GM21529 (cell line): Measurements from ENCODE around the gene RET.
"Not testable (repeated sequence)": the region's sequence is repeated elsewhere in the genome, so short reads cannot be mapped to it uniquely, and the experiment has no call there.

ENCODE experiments used
- ATAC-seq: cut with Tn5 transposase; IDR thresholded peaks from one replicate; pipeline ENCODE4 v1.9.1; 2021; ENCODE audit not compliant: unreplicated experiment

Gene RET

DNA sequence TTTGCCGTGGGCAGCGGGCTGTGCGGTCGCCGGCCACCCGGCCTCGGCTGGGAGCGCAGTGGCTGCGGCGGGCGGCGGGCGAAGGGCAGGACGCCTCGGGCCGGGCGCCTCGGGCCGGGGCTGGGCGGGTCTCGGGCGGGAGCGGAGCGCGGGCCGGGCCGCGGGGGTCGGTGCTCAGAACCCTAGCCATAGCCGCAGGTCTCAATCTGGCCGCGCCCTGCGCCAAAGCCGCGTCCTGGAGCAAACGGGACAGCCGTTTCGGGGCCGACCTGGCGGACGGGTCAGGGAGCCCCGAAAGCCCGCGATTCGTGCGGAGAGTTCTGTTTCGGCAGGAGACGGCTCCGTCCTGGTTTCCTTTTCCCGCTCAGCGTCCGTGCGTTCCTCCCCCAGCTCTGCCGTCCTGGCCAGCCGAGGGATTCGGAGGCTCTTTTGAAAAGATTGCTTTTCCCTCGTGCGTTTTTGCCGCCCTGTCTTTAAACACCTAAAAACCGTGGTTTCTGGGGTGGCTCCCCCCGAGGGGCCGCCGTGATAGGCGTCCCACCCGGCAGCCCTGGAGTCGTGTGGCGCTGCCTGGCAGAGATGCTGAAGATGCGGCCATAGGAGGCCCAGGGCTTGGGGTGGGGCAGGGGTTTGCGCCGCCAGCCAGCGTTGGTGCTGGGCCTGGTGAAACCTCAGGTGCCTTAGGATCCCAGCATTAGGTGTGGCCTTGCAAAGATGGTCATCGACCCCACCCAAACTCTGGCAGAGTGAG, 727 bp downstream of the RET start:
- ATAC-seq, result no peak

GRCh38 chr10:43078175-43078985, 1.5 kb downstream of the RET start:
- no peak for ATAC-seq

GRCh38 chr10:43078986-43079273, 2.1 kb downstream of the RET start:
- ATAC-seq, result no peak

DNA sequence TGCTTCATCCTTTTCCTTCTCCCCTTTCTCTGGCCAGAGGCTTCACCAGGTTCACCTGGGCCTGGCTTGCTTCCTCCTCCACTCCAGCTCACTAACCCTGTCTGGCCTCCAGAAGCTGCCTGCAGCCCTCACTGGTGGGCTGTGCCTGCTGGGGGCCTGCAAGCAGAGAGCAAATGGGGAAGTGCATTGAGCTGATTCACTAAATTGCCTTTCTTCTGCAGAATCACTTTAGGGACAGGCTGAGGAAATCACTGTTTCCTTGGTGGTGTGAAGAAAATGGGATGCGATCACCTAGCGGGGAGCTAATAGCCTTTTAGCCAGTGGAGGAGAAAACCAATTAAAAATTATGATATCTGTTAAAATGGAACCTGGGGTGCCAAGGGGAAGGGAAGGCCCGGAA, 3.0 kb downstream of the RET start:
- ATAC-seq, result no peak

DNA sequence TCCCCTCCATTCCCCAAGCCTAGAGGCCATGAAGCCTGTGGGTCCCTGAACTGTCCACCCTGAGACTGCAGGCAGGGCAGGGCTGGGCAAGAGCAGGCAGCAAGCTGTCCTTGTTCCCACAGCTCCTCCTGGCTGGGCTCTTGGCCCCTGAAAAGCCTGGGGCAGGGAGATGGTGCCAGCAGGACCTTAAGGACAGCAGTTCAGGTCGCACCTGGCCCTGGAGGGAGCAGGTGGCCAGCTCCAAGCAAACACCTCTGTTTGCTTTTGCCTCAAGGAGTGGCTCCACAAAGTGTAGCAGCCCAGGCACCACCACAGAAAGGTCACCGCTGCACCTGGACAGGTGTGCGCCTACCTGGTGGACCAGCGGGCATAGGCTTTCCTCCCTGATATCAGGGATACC, 5.2 kb downstream of the RET start:
- ATAC-seq, result no peak

DNA sequence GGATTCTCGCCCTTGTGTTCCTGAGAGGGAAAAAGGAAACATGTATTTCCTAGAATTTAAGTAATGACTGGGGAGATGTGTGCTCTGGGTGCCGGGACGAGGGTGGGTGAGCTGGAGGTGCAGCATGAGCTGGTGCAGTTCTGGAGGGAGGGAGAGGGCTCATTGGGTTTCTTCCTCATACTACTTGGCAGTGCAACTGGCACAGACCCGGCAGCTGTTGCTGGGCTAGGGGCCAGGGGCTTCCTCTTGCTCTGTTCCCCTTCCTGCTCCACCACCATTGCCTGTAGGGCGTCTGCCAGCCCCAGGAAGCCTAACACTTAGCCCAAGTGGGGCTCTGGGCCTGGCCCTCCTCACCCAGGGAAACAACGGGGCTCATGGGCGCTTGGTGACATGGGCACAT, 5.9 kb downstream of the RET start:
- ATAC-seq, result no peak

- ATAC-seq, result no peak
Observed at GRCh38 chr10:43083764-43084163, 6.9 kb downstream of the RET start.

DNA sequence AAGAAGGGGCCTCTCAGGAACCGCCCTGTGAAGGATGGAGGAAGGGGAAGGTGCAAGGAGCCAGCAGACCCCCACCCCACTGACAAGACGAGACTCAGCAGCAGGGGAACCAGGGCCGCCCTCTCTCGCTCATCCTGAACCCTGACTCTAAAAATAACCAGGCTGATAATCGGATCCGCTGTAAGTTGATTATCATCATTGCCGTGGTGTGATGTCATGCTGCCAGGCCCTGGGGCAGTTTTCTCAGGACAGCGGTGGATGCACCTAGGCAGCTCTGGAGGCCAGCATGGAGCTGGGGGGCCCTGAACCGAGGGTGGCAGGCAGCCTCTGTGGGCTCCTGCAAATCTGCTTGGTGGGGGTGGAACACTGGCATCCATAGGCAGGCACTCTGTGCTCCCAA, 7.9 kb downstream of the RET start:
- ATAC-seq, result no peak

DNA sequence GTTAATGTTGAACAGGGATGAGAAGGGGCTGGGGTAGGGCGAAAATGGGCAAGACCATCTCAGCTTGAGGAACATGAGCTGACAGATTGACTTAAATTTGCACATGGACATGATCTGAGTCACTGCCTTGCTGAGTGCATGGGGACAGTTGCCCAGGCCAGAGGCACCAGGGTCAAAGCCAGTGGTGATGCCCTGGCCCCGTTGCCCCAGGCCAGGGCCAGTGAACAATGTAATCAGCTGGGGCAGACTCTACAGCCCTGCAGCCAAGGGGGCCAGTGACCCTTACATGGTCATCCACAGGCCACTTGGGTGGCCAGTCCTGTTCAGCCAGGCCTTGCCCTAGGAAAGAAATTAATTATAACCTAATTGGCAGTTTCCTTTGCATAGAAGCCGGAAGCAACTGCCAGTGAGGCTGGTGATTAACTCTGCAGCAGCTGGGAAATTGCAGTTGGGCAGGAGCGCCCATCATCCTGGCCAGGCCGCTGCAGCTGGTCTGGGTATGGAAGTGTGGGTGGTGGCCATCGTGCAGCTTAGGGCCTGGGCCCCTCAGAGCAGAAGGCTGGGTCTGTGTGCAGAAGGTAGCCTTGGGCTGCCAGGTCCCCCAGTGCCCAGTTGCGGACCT, 9.6 kb downstream of the RET start:
- no peak for ATAC-seq

GRCh38 chr10:43089519-43089918, 12.7 kb downstream of the RET start:
- no peak for ATAC-seq

GRCh38 chr10:43090188-43090587, 13.3 kb downstream of the RET start:
- ATAC-seq, result no peak

DNA sequence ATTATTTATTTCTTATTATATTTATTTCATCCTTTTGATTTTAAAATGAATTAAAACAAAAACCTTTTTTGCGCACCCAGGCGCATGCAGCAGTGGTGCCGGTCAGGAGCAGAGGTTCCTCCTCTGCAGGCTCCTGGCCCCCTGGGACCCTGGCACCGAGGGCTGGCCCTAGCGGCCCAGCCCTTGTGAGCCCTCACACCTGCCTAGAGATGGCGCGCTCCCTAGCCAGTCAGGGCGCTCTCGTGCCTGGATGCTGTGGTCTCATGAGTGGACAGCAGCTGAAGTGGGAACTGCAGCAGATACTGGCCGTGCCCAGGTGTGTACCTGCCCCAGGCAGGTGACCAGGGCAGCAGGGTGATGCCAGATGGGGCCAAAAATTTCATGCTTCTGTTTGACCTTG, 13.8 kb downstream of the RET start:
- no peak for ATAC-seq

- no peak for ATAC-seq
Observed at GRCh38 chr10:43091846-43092245, 15.0 kb downstream of the RET start.

DNA sequence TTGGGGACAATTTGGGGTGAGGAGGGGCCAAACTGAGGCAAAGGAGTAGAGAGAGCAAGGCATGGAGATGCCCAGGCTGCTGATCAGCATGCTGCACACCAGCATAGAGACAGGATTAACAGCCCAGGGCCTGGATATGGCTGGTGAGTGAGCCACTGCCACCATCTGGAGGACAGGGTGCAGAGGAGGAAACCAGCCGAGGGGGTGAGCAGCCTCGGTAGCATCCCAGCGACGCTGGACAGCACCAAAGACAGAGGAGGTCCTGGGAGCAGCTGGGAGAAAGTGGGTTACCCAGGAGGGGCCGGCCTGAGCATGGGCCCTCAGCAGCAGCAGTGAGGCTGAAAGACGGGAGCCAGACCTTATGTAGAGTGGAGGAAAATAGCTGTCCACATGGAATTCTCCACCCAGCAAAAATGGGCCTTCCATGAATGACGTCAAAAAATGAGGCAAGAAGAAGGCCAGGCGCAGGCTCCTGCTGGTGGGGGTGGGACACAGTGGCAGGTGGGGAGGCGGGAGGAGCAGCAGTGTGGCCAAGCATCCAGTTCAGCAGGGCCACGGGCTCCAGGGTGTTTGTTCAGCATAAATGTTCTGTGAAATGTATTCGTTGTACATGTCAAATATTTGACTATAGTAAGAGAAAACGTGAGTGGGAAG, 16.7 kb downstream of the RET start:
- ATAC-seq, result no peak

DNA sequence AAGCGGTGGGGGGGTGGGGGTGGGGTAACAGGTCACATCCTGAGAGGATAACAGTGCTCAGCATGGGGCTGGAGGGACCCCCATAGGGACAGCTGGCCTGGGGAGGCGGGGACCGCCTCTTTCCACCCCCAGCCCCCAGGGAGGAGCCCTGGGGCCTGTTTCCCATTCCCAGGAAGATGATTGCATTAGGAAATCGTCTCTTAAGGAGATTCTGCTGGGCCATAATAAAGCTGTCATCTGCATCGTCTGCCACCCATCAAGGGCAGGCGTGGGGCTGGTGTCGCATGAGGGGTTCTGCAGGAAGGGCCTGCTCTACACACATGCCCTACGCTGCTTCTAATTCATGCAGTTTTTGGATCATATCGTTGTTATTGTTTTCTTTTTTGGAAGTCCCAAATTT, 17.2 kb downstream of the RET start:
- no peak for ATAC-seq

- not testable (repeated sequence) for ATAC-seq
Observed at GRCh38 chr10:43099339-43099738, 22.5 kb downstream of the RET start.

GRCh38 chr10:43099928-43100327, 23.1 kb downstream of the RET start:
- ATAC-seq, result no peak

GRCh38 chr10:43100366-43100765, 23.5 kb downstream of the RET start:
- ATAC-seq, result no peak

GRCh38 chr10:43102063-43102828, 25.4 kb downstream of the RET start:
- ATAC-seq, result no peak

DNA sequence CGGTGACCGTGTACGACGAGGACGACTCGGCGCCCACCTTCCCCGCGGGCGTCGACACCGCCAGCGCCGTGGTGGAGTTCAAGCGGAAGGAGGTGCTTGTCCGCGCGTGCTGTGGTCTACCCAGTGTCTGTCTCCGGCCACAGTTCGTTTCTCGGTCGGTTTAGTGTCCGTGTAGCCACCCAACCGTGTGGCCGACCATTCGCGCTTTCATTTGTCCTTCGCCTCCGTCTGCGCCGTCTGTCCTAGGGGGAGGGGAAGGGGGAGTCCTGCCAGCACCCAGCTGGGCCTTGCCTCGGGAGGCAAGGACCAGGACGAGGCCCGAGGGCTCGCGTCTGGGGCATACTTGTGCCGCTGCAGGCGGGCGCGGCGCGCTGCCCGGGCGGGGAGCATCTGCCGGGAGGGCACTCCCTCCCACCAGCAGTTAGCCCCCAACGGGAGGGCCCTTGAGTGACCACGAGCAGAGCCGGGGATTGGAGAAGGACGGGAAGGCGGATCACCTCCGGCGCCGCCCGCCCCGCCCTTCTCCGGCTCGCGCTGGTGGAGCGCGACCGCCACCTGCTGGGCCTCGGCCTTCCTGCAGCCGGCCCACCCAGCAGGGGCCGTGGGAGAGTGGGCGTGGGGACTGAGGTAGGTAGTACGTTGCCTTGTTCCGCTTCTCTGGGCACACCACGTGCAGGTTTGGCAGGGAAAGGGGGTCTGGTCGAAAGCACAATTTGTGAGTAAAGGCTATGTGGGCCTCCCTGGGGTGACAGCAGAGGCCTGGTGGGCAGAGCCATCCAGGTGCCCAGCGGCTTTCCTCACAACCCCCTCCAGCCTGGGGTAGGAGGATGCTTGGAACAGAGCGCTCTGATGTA, 28.5 kb downstream of the RET start:
- ATAC-seq, result peak; percentile 81
